ENCODE data around the gene BORCS5. TPM values are rescaled to one million over a fixed set of nuclear protein-coding genes. Genes with fewer than 3 reads are reported as not detected.

BORCS5 gene
- total RNA-seq, 2 experiments from 2014 or later, result 10.4 to 22.9 TPM

- H3K9me3 ChIP-seq (ENCODE audit: low read length), result no peaks in the 10 kb centered on the region
- peaks cover 6% of the 10 kb centered on the region; the same call in 1 of the 2 replicates for H3K36me3 ChIP-seq (ENCODE audit: insufficient read depth, low read length)
- no peak overlapping the region for H2AFZ ChIP-seq (ENCODE audit: low read length)
- no peak for DNase-seq (ENCODE audit: low spot score)
- no peaks in the 10 kb centered on the region for H4K20me1 ChIP-seq (ENCODE audit: insufficient read depth, low read length)
- H3K4me2 ChIP-seq (ENCODE audit: low read length), result no peak overlapping the region
- no peaks in the 10 kb centered on the region for H3K79me2 ChIP-seq (ENCODE audit: insufficient read depth, low read depth, low read length)
- no peak overlapping the region for H3K27ac ChIP-seq (ENCODE audit: low read depth, low read length, poor library complexity, severe bottlenecking)
- H3K4me3 ChIP-seq (ENCODE audit: low read depth, low read length, poor library complexity, severe bottlenecking), result no peak overlapping the region
- intact Hi-C loops (cut with micrococcal nuclease; ENCODE audit: unreplicated experiment), result no loop called here
- ChIA-PET CTCF (ENCODE audit: unreplicated experiment) (no interaction called here), POLR2A (interaction anchor here (0.6 kb wide), 1 partner anchor 18 kb away, joined by 3 read pairs; no protein-coding TSS in a partner anchor)
- no TSS peak for BruUV-seq (replicated peaks)
- no peak for TF ChIP-seq EZH2phosphoT487 (IDR thresholded peaks at IDR 0.05; ENCODE audit: borderline replicate concordance, low read depth, low read length)
- TF ChIP-seq CTCF (conservative IDR thresholded peaks at IDR 0.05; ENCODE audit: low read length), result no peak
- no peaks in the 10 kb centered on the region for H3K4me1 ChIP-seq (ENCODE audit: insufficient read depth, low read length, poor library complexity, severe bottlenecking)
- H3K9me2 ChIP-seq (ENCODE audit: insufficient read depth, low read length), result no peaks in the 10 kb centered on the region
Observed at GRCh38 chr12:12473223-12473622, 116.3 kb downstream of the BORCS5 start.

- no peak for DNase-seq (ENCODE audit: low spot score)
- ChIA-PET POLR2A (interaction anchor here (0.5 to 1.7 kb wide), 4 partner anchors 9 to 117 kb away, joined by 3 to 6 read pairs (median 4); no protein-coding TSS in a partner anchor), CTCF (ENCODE audit: unreplicated experiment) (no interaction called here)
- H3K9me3 ChIP-seq (ENCODE audit: low read length), result no peaks in the 10 kb centered on the region
- BruUV-seq (replicated peaks), result no TSS peak
- H3K4me2 ChIP-seq (ENCODE audit: low read length), result no peak overlapping the region
- no peak overlapping the region for H2AFZ ChIP-seq (ENCODE audit: low read length)
- no peak for TF ChIP-seq CTCF (conservative IDR thresholded peaks at IDR 0.05; ENCODE audit: low read length)
- TF ChIP-seq EZH2phosphoT487 (IDR thresholded peaks at IDR 0.05; ENCODE audit: borderline replicate concordance, low read depth, low read length), result no peak
- H3K79me2 ChIP-seq (ENCODE audit: insufficient read depth, low read depth, low read length), result no peaks in the 10 kb centered on the region
- H3K4me1 ChIP-seq (ENCODE audit: insufficient read depth, low read length, poor library complexity, severe bottlenecking), result no peaks in the 10 kb centered on the region
- intact Hi-C loops (cut with micrococcal nuclease; ENCODE audit: unreplicated experiment), result no loop called here
- no peak overlapping the region for H3K27ac ChIP-seq (ENCODE audit: low read depth, low read length, poor library complexity, severe bottlenecking)
- H3K36me3 ChIP-seq (ENCODE audit: insufficient read depth, low read length), result no peaks in the 10 kb centered on the region
- no peak overlapping the region for H3K4me3 ChIP-seq (ENCODE audit: low read depth, low read length, poor library complexity, severe bottlenecking)
- H3K9me2 ChIP-seq (ENCODE audit: insufficient read depth, low read length), result no peaks in the 10 kb centered on the region
- no peaks in the 10 kb centered on the region for H4K20me1 ChIP-seq (ENCODE audit: insufficient read depth, low read length)
Observed at GRCh38 chr12:12474471-12474928, 117.6 kb downstream of the BORCS5 start.

- H4K20me1 ChIP-seq (ENCODE audit: insufficient read depth, low read length), result no peaks in the 10 kb centered on the region
- ChIA-PET POLR2A (interaction anchor here (1.2 to 1.8 kb wide), 3 partner anchors 9 to 20 kb away, joined by 4 to 8 read pairs (median 6); no protein-coding TSS in a partner anchor), CTCF (ENCODE audit: unreplicated experiment) (no interaction called here)
- no peak overlapping the region for H3K4me3 ChIP-seq (ENCODE audit: low read depth, low read length, poor library complexity, severe bottlenecking)
- no peak for DNase-seq (ENCODE audit: low spot score)
- BruUV-seq (replicated peaks), result no TSS peak
- H3K27ac ChIP-seq (ENCODE audit: low read depth, low read length, poor library complexity, severe bottlenecking), result no peak overlapping the region
- no peaks in the 10 kb centered on the region for H3K9me2 ChIP-seq (ENCODE audit: insufficient read depth, low read length)
- no peak overlapping the region for H3K4me2 ChIP-seq (ENCODE audit: low read length)
- intact Hi-C loops (cut with micrococcal nuclease; ENCODE audit: unreplicated experiment), result no loop called here
- 0 out of 2 replicates have a peak, but pooled peaks cover 4% of the 10 kb centered on the region for H3K36me3 ChIP-seq (ENCODE audit: insufficient read depth, low read length)
- TF ChIP-seq CTCF (conservative IDR thresholded peaks at IDR 0.05; ENCODE audit: low read length) (no peak), EZH2phosphoT487 (IDR thresholded peaks at IDR 0.05; ENCODE audit: borderline replicate concordance, low read depth, low read length) (no peak)
- no peaks in the 10 kb centered on the region for H3K79me2 ChIP-seq (ENCODE audit: insufficient read depth, low read depth, low read length)
- H2AFZ ChIP-seq (ENCODE audit: low read length), result no peak overlapping the region
- H3K9me3 ChIP-seq (ENCODE audit: low read length), result no peaks in the 10 kb centered on the region
- H3K4me1 ChIP-seq (ENCODE audit: insufficient read depth, low read length, poor library complexity, severe bottlenecking), result no peaks in the 10 kb centered on the region
Observed at GRCh38 chr12:12474931-12475795, 118.3 kb downstream of the BORCS5 start.
